NCI-H446 (cell line): ENCODE data around the gene ITPRID1.
"Not testable (repeated sequence)": the region's sequence is repeated elsewhere in the genome, so short reads cannot be mapped to it uniquely, and the experiment has no call there.

Experiments used
- DNase-seq, 2 experiments: peaks; one replicate each; lab custom pipeline; 2025; lab: John Stamatoyannopoulos, UW

The ITPRID1 gene

DNA sequence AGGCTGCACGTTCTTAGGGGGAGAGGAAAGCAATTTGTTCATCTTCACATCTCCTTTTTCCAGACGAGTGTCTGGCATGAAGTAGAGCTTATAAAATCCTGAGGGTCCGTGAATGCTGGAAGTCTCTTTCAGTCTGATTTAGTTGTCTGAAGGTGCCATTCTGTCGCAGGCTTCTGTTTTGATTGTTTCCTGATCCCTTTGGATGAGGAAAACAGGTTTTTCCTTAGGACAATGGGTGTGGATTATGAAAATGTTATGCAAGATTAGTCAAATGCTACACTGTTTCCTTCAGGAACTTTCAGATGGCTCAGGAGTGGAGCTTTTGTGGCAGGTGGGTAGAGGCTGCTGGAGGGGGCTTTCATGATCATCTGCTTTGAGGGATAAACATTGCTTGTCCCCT lies at the start of gene ITPRID1:
Gene ITPRID1, plus strand, starts transcription at position 301 of the 400 bp plus-strand sequence. CDS start 38,935 bp downstream, outside the sequence.
- no peak for DNase-seq

- DNase-seq: no peak
Measured at GRCh38 chr7:31464601-31465000, 49.3 kb upstream of the ITPRID1 start.

GRCh38 chr7:31465285-31465684 lies 48.6 kb upstream of the ITPRID1 start:
- DNase-seq: no peak

GRCh38 chr7:31466036-31466435 lies 47.9 kb upstream of the ITPRID1 start:
- no peak for DNase-seq

DNA sequence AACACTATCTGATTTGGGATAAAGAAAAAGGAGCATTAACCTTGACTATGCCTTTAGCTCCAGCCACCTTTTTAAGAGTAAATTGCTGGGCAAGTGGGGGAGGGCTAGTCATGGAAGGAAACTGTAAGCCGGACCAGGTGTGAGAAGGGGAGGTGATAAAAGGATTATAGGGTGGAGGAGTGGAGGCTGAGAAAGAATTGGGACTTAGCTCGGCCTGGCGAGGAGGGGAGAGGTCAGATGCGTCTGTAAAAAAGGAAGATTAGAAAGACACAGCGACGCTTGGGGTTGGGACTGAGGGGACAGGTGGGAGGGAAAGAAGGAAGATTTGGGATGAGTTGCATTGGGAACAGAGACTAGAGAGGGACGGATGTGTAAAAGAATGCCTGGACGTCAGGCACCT lies 43.0 kb upstream of the ITPRID1 start:
- DNase-seq: not testable (repeated sequence)

GRCh38 chr7:31475368-31475767 lies 38.5 kb upstream of the ITPRID1 start:
- no peak for DNase-seq

DNA sequence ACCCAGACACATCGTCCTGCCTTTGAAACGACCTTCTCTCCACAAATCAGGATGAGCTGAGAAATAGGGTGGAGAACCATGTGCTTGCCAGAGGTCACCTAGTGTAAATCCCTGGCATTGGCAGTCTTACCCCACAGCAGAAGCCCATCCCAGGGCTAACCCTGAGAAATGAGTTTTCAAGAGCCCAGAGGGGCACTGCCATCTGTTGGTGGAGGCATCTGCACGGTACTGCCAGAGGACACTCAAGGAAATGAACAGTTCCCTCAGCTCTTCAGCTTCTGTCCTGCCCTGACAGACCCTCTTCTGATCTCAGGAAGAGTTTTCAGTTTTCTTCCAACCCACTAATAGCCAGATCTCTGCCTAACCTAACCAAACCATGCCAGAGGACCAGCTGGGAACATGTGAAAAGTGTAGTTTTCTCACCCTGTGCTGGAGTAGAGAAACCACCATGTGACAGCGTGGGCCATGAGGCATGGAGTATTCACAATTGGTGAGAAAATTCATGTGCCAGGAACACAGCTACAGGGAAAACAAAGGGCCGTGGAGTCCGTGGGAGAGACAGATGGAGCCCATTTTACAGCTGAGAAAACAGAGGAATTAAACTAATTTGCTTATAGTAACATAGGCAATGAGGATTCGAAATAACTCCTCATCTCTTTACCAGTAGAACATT lies 37.7 kb upstream of the ITPRID1 start:
- peak; percentile 18 to 32 for DNase-seq

DNA sequence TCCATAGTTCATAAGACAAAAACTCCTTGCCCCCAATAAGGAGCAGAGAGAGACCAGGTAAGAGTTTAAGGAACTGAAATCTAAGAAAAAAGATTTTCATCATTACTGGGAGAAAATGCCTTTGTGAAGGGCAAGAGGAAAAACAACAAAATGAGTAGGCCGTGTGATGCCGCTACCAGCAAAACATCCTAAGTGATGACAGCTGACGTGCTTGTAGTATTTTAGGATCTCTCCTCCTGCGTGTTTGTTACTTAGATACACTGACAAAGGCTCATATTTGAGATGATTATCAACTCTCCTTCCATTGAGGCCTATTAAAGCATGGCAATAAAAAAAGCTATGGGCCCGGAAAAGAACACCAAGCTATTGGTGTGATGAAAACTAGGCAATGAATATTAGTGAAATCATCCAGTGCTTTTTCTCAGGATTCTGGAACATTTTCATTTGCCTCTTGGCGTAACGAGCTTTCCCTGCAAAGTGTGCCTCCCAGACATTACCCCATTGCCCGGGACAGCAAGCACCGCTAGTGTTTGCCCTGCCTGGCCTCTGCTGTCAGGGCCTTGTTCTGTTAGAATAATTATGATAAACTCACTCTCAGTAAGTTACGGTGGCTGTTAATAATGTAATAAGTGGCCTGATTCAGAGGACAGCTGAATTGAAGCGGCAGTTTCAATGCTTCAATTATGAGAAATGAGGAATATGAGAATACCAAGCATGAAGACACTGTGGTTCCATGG lies 36.8 kb upstream of the ITPRID1 start:
- DNase-seq: no peak

DNA sequence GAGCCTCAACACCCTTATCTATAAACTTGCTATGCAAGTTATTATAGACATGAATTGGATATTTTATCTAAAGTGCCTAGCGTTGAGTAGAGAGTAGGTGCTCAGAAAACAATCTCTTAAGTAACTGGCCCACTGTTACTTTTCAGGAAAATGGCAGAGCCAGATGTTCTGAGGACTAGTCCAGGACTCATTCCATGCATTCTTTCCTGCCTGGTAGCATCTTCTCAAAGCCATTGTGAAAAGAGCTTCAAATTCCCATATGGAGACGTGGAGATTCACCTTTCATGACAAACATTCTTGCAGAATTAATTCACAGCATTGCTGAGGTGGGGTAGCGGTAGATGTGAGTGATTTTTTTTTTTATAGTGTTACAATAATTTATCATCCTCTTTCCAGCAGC lies 35.9 kb upstream of the ITPRID1 start:
- no peak for DNase-seq

DNA sequence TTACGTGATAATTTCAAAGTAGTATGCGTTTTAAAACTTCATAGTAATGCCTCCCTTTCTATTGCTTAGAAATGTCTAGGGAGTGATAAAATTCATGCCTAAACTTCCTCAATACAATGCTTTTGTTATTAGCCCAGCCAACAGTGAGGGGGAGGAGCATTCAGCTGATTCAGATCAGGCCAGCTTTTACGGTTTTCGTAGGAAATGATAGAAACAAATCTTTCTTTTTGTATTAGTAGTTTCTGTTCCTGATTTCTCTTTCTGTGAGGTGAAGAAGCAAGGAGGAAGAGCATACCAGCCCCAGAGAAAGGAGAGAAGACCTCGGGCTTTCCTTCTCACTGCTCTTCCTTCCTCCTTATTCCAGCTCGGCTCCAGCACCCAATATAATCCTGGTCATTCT lies 35.2 kb upstream of the ITPRID1 start:
- no peak for DNase-seq

DNA sequence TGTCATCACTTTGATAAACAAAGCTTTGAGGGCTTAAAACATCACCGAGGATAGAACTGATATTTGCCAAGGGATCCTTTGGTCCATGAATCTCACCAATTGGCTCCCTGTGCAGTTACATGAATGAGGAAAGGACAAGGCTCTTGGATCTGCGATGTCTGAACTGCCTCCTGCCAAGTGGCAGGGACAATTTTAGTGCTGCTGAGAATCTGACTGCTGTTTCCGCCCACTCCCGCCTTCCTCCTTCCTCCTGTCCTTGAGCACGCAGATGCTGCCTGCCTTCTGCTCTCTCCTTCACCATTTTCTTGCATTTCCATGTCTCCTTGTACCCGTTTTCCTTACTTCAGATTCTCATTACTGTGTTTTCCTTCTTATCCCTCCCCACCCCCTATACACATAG lies 26.8 kb upstream of the ITPRID1 start:
- DNase-seq: no peak

GRCh38 chr7:31487476-31487875 lies 26.4 kb upstream of the ITPRID1 start:
- no peak for DNase-seq

DNA sequence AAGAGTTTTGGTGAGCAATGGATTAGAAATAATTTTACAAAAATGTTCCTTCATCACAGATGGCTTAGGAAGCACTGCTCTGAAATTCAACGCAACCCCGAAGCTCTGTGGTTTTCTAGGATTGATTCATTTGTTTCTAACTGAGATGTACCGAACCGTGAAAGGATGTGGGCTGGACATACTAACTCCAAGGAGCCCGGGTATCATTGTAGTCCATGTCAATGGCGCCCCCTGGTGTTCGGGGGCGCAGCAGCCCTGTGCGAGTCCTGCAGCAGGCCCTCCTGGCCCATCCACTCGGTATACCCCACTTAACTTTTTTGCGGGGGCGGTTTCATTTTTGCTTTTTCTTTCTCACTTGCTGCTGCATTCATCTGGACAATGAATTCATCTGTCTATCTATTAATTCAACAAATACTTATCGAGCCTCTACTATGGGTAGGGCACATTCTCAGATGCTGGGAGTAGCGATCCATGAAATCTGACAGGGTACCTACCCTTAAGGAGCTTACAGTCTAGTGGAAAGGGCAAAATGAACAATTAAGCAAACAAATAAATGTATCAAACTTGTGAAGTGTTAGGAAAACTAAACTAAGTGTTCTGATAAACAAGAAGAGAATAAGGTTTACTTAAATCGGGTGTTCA lies 25.2 kb upstream of the ITPRID1 start:
- DNase-seq: peak in 1 of 2 experiments; percentile 64

DNA sequence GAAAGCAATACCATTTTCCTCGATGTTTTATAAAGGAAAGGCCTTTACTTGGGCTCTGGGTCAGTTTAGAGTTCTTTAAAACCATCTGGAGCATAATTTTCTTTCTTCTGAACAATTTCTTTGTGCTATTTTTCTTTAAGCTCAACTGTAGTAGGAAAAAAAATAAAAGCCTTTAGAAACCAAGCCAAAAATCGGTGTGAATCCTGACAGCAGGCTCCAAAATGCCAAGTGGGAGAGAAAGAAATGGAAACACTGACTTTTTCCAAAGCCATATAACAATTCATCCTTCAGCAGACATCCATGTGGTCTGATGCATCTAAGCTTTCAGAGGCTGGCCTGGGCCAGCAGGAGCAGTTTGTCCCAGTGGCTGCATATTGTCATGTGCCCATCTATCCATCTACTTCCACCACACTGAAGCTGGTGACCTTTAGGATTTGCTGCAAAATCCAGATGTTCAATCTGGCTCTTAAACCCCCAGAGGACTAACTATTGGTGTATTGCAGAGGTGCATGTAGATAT lies 23.0 kb upstream of the ITPRID1 start:
- DNase-seq: no peak

DNA sequence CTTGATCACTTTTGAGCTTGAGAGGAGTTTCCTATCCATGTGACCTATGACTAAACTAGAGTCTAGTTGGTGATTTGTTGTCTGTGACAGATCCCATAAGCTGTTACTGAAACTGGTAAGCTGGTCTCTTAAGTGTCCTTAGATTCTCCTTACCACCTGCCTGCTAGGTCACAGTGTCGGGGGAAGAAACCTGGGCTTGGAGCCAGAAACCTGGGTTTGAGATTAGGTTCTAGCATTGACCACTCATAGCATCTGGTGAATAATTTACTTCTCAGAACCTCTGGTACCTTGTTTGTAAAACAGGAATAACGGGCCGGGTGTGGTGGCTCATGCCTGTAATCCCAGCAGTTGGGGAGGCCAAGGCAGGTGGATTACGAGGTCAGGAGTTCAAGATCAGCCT lies 21.8 kb upstream of the ITPRID1 start:
- no peak for DNase-seq

GRCh38 chr7:31493714-31494181 lies 20.1 kb upstream of the ITPRID1 start:
- DNase-seq: no peak

GRCh38 chr7:31494421-31494820 lies 19.5 kb upstream of the ITPRID1 start:
- DNase-seq: no peak

GRCh38 chr7:31495653-31496052 lies 18.2 kb upstream of the ITPRID1 start:
- DNase-seq: no peak

DNA sequence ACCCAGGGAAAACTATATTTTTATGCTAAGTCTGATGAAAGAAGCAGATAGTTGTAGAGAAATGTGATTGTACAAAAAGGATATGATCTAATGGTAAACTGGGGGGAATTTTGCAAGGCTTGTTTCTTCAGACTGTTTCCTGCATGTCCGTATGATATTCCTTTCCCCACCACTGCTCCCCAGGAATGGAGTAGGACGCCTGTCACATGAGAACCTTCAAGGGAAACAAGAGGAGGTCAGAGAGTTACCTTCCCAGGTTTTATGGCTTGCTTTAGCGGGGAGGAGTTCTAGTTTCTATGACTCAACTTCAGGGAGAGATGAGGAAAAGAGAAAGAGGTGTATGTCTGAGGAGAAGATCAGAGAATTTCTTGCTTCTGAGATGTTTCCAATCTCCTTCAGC lies 16.4 kb upstream of the ITPRID1 start:
- no peak for DNase-seq

DNA sequence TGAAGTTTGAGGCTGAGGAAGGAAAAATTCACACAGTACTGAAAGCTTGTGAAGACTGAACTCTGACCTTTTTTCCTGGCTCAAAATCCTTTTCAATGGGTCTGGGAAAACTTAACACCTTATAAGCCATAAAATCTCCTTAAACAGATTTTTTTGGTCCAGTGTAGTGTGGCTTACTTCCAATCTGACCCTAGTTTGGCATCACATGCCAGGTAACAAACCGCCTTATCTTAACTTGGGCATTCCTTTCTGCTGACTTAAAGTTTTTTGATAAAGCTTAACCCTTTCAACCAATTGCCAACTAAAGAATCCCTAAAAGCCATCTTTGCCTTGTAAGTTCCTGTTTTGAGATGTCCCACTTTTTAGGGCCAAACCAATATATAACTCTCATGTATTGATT lies 13.2 kb upstream of the ITPRID1 start:
- no peak for DNase-seq

GRCh38 chr7:31508823-31509222 lies 5.1 kb upstream of the ITPRID1 start:
- no peak for DNase-seq

GRCh38 chr7:31512166-31512565 lies 1.7 kb upstream of the ITPRID1 start:
- no peak for DNase-seq
